ENCODE results near the gene PFN3.
A peak's percentile ranks its signal among the peaks of the same experiment; 100 is the strongest.

The PFN3 gene

GRCh38 chr5:177409043-177409801 lies 8.8 kb upstream of the PFN3 start, which contains the start of gene F12:
Gene F12, minus strand, starts transcription at chr5:177409564. Its CDS starts 37 bp downstream, at chr5:177409527.
- no peak for DNase-seq (ENCODE audit: low read depth)
- no peak for TF ChIP-seq CTCF (IDR thresholded peaks at IDR 0.05; ENCODE audit: low read depth, low read length, missing control alignments)
- H3K4me3 ChIP-seq (ENCODE audit: low read depth, low read length), result no peak within 1 kb of the TSS

- H3K4me3 ChIP-seq (ENCODE audit: low read depth, low read length), result no peak overlapping the region
- TF ChIP-seq CTCF (IDR thresholded peaks at IDR 0.05; ENCODE audit: low read depth, low read length, missing control alignments), result no peak
- no peak for DNase-seq (ENCODE audit: low read depth)
Measured at GRCh38 chr5:177405805-177406204, 5.3 kb upstream of the PFN3 start.

- TF ChIP-seq CTCF (IDR thresholded peaks at IDR 0.05; ENCODE audit: low read depth, low read length, missing control alignments), result no peak
- DNase-seq (ENCODE audit: low read depth), result no peak
- no peak overlapping the region for H3K4me3 ChIP-seq (ENCODE audit: low read depth, low read length)
Measured at GRCh38 chr5:177405312-177405711, 4.9 kb upstream of the PFN3 start.

GRCh38 chr5:177404641-177405179 lies 4.2 kb upstream of the PFN3 start:
- no peak for TF ChIP-seq CTCF (IDR thresholded peaks at IDR 0.05; ENCODE audit: low read depth, low read length, missing control alignments)
- peak overlapping the region; percentile 64 for H3K4me3 ChIP-seq (ENCODE audit: low read depth, low read length)
- DNase-seq (ENCODE audit: low read depth), result no peak

GRCh38 chr5:177403792-177404640 lies 3.6 kb upstream of the PFN3 start:
- H3K4me3 ChIP-seq (ENCODE audit: low read depth, low read length), result peak overlapping the region; percentile 64
- DNase-seq (ENCODE audit: low read depth), result no peak
- TF ChIP-seq CTCF (IDR thresholded peaks at IDR 0.05; ENCODE audit: low read depth, low read length, missing control alignments), result peak; percentile 89

GRCh38 chr5:177403102-177403791 lies 2.8 kb upstream of the PFN3 start:
- peak; percentile 12 for TF ChIP-seq CTCF (IDR thresholded peaks at IDR 0.05; ENCODE audit: low read depth, low read length, missing control alignments)
- no peak for DNase-seq (ENCODE audit: low read depth)
- H3K4me3 ChIP-seq (ENCODE audit: low read depth, low read length), result peak overlapping the region; percentile 64
